Measurements from ENCODE around the gene COPS3. TPM values are rescaled to one million over a fixed set of nuclear protein-coding genes. Genes with fewer than 3 reads are reported as not detected.

Gene COPS3
- total and polyA plus RNA-seq, 4 donors: 32.9 to 63.3 (median 50.2) TPM

- H3K4me3 ChIP-seq: no peak overlapping the region
- no peak overlapping the region for H3K27ac ChIP-seq (ENCODE audit: low read depth in 1 of 2, low read length in 1 of 2)
- H3K27me3 ChIP-seq (ENCODE audit: control insufficient read depth in 3 of 3, insufficient read depth in 3 of 3, low read length in 2 of 3): no peaks in the 10 kb centered on the region
- WGBS, 2 donors: 97% methylated on average over 21 of the region's 21 CpGs
- ATAC-seq (ENCODE audit: insufficient read depth, low FRiP score) (no peak), DNase-seq (no peak)
- H3K36me3 ChIP-seq (ENCODE audit: control insufficient read depth in 4 of 4, insufficient read depth in 4 of 4, low read length in 4 of 4): no peaks in the 10 kb centered on the region
- H3K4me1 ChIP-seq (ENCODE audit: control insufficient read depth in 5 of 5, insufficient read depth in 5 of 5, low read length in 5 of 5): no peaks in the 10 kb centered on the region
- TF ChIP-seq CTCF (IDR thresholded peaks at IDR 0.05; ENCODE audit: control extremely low read depth, extremely low read depth): no peak
- H3K9me3 ChIP-seq (ENCODE audit: control insufficient read depth in 4 of 4, insufficient read depth in 3 of 4, low read length in 3 of 4): no peaks in the 10 kb centered on the region
- no peak overlapping the region for H3K9ac ChIP-seq (ENCODE audit: insufficient read depth in 1 of 2, low read length in 2 of 2)
Observed at GRCh38 chr17:17322516-17323510, 41.8 kb upstream of the COPS3 start.

- no peak overlapping the region for H3K4me3 ChIP-seq
- no peaks in the 10 kb centered on the region for H3K9me3 ChIP-seq (ENCODE audit: control insufficient read depth in 4 of 4, insufficient read depth in 3 of 4, low read length in 3 of 4)
- no peaks in the 10 kb centered on the region for H3K27me3 ChIP-seq (ENCODE audit: control insufficient read depth in 3 of 3, insufficient read depth in 3 of 3, low read length in 2 of 3)
- no peak for ATAC-seq (ENCODE audit: insufficient read depth, low FRiP score)
- no peak for TF ChIP-seq CTCF (IDR thresholded peaks at IDR 0.05; ENCODE audit: control extremely low read depth, extremely low read depth)
- H3K9ac ChIP-seq (ENCODE audit: insufficient read depth in 1 of 2, low read length in 2 of 2): no peak overlapping the region
- no peaks in the 10 kb centered on the region for H3K36me3 ChIP-seq (ENCODE audit: control insufficient read depth in 4 of 4, insufficient read depth in 4 of 4, low read length in 4 of 4)
- WGBS, 2 donors: 87 to 89% methylated on average over 11 of the region's 11 CpGs
- no peaks in the 10 kb centered on the region for H3K4me1 ChIP-seq (ENCODE audit: control insufficient read depth in 5 of 5, insufficient read depth in 5 of 5, low read length in 5 of 5)
- DNase-seq: no peak
- no peak overlapping the region for H3K27ac ChIP-seq (ENCODE audit: low read depth in 1 of 2, low read length in 1 of 2)
Observed at GRCh38 chr17:17321356-17322025, 40.4 kb upstream of the COPS3 start.

- Histone ChIP-seq H3K4me1 (ENCODE audit: control insufficient read depth in 5 of 5, insufficient read depth in 5 of 5, low read length in 5 of 5) (no peaks in the 10 kb centered on the region), H3K27ac (ENCODE audit: low read depth in 1 of 2, low read length in 1 of 2) (no peak overlapping the region), H3K4me3 (no peak overlapping the region), H3K36me3 (ENCODE audit: control insufficient read depth in 4 of 4, insufficient read depth in 4 of 4, low read length in 4 of 4) (no peaks in the 10 kb centered on the region), H3K9me3 (ENCODE audit: control insufficient read depth in 4 of 4, insufficient read depth in 3 of 4, low read length in 3 of 4) (no peaks in the 10 kb centered on the region), H3K27me3 (ENCODE audit: control insufficient read depth in 3 of 3, insufficient read depth in 3 of 3, low read length in 2 of 3) (no peaks in the 10 kb centered on the region), H3K9ac (ENCODE audit: insufficient read depth in 1 of 2, low read length in 2 of 2) (no peak overlapping the region)
- no peak for TF ChIP-seq CTCF (IDR thresholded peaks at IDR 0.05; ENCODE audit: control extremely low read depth, extremely low read depth)
- 91 to 93% methylated on average over 10 of the region's 10 CpGs for WGBS, 2 donors
- no peak for DNase-seq
- no peak for ATAC-seq (ENCODE audit: insufficient read depth, low FRiP score)
Observed at GRCh38 chr17:17320911-17321220, 39.8 kb upstream of the COPS3 start.

Measured in lung (tissue), 12 donors.